OCI-LY7 (cell line): ENCODE measurements around the gene SDHAF4. TPM values are rescaled to one million over a fixed set of nuclear protein-coding genes. Genes with fewer than 3 reads are reported as not detected.

Experiments
- BruUV-seq: library from RNA; stranded (reverse); fragments of 400-500 nt; replicated peaks from 2 replicates; lab custom pipeline; 2021; lab: Mats Ljungman, UMichigan
- CTCF ChIA-PET: fragments of 300-600 bp; sonication (Branson Sonifier 250); formaldehyde crosslinking; loops from one replicate; lab custom pipeline; 2022; ENCODE audit warnings: antibody characterized with exemption; ENCODE audit not compliant: unreplicated experiment; lab: Charles Lee
- POLR2A ChIA-PET: fragments of 300-600 bp; sonication (Branson Sonifier 250); formaldehyde crosslinking; loops from one replicate; lab custom pipeline; 2022; ENCODE audit warnings: antibody characterized with exemption; lab: Charles Lee
- DNase-seq: peaks from one replicate; pipeline ENCODE4 v3.0.0-alpha.2; 2015; ENCODE audit warnings: low spot score
- H2AFZ ChIP-seq: fragments of 200-600 bp; sonication (generic), shearing (Covaris generic); 2 replicates; pipeline ENCODE4 v1.6.1; 2014; ENCODE audit warnings: mild to moderate bottlenecking, antibody characterized with exemption, low read length, moderate library complexity
- H3K27ac ChIP-seq: fragments of 200-600 bp; sonication (generic); 2 replicates; pipeline ENCODE4 v1.5.1; 2014; ENCODE audit warnings: mixed run types, low read depth, mild to moderate bottlenecking, moderate library complexity, low read length, inconsistent platforms; ENCODE audit not compliant: poor library complexity, severe bottlenecking
- H3K36me3 ChIP-seq: fragments of 200-600 bp; sonication (generic); 2 replicates; pipeline ENCODE4 v1.6.1; 2014; ENCODE audit warnings: mild to moderate bottlenecking, antibody characterized with exemption, low read length, moderate library complexity, mixed read lengths; ENCODE audit not compliant: insufficient read depth
- H3K4me1 ChIP-seq: fragments of 200-600 bp; sonication (generic); 2 replicates; pipeline ENCODE4 v1.5.1; 2014; ENCODE audit warnings: mild to moderate bottlenecking, low read length; ENCODE audit not compliant: insufficient read depth, poor library complexity, severe bottlenecking
- H3K4me2 ChIP-seq: fragments of 200-600 bp; sonication (generic); 2 replicates; pipeline ENCODE4 v1.6.1; 2014; ENCODE audit warnings: mild to moderate bottlenecking, low read length
- H3K4me3 ChIP-seq: fragments of 200-600 bp; sonication (generic); 2 replicates; pipeline ENCODE4 v1.5.1; 2014; ENCODE audit warnings: mild to moderate bottlenecking, low read depth, low read length; ENCODE audit not compliant: poor library complexity, severe bottlenecking
- H3K79me2 ChIP-seq: fragments of 200-600 bp; sonication (generic); 2 replicates; pipeline ENCODE4 v1.6.1; 2016; ENCODE audit warnings: low read depth, mild to moderate bottlenecking, low read length, moderate library complexity, mixed read lengths; ENCODE audit not compliant: insufficient read depth
- H3K9me2 ChIP-seq: fragments of 200-600 bp; sonication (generic); 2 replicates; pipeline ENCODE4 v1.6.1; 2016; ENCODE audit warnings: mild to moderate bottlenecking, low read length, mixed read lengths; ENCODE audit not compliant: insufficient read depth
- H3K9me3 ChIP-seq: fragments of 200-600 bp; sonication (generic); 2 replicates; pipeline ENCODE4 v1.6.1; 2014; ENCODE audit warnings: mild to moderate bottlenecking, mixed run types, low read length, mixed read lengths
- H4K20me1 ChIP-seq: fragments of 200-600 bp; sonication (generic); 2 replicates; pipeline ENCODE4 v1.6.1; 2014; ENCODE audit warnings: mild to moderate bottlenecking, antibody characterized with exemption, low read length, moderate library complexity, mixed read lengths; ENCODE audit not compliant: insufficient read depth
- EZH2phosphoT487 ChIP-seq: fragments of 200-600 bp; sonication (generic); IDR thresholded peaks from 2 replicates; pipeline ENCODE4 v1.6.1; 2018; ENCODE audit warnings: low read depth, borderline replicate concordance, mild to moderate bottlenecking, mixed run types, antibody characterized with exemption, low read length, moderate library complexity, mixed read lengths
- intact Hi-C: fragments of 100-400 bp; cut with micrococcal nuclease; formaldehyde crosslinking; loops from one replicate; pipeline ENCODE4 v1.10.0; 2022; ENCODE audit not compliant: unreplicated experiment
- total RNA-seq, 2 experiments: library from RNA; depleted of rRNA in 1 of 2; stranded (reverse); fragments of >200 nt in 1 of 2; shearing (Covaris generic) in 1 of 2; gene quantifications; 2 replicates each; pipeline ENCODE4 v1.2.3, GENCODE V29; 2014 to 2022
- TF ChIP-seq, protein P1 (sequence below): fragments of 200-600 bp; sonication (generic); conservative IDR thresholded peaks from 2 replicates; pipeline ENCODE4 v1.5.1; 2014; ENCODE audit warnings: mild to moderate bottlenecking, antibody characterized with exemption, low read length, moderate library complexity, mixed read lengths

The SDHAF4 gene
- total RNA-seq, 2 experiments from 2014 or later: 10.4 to 15.4 TPM

DNA sequence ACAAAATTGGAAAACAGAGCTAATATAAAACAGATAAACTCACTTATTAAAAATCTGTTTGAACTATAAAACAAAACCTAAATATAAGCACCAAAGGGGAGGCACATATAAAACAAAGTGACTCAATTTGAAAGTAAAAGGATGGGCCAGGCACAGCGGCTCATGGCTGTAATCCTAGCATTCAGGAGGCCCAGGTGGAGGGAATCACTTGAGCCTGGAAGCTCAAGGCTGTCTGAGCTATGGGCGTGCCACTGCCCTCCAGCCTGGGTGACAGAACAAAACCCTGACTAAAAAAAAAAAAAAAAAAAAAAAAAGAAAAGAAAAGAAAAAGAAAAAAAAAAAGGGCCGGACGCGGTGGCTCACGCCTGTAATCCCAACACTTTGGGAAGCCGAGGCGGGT is 69.9 kb downstream of the SDHAF4 start:
- Histone ChIP-seq H3K36me3 (no peaks in the 10 kb centered on the region), H3K79me2 (no peaks in the 10 kb centered on the region), H4K20me1 (no peaks in the 10 kb centered on the region), H3K4me1 (no peaks in the 10 kb centered on the region), H3K9me3 (no peaks in the 10 kb centered on the region), H3K9me2 (no peaks in the 10 kb centered on the region), H2AFZ (no peak overlapping the region), H3K4me3 (no peak overlapping the region), H3K4me2 (no peak overlapping the region), H3K27ac (no peak overlapping the region)
- intact Hi-C loops: no loop called here
- no peak for TF ChIP-seq EZH2phosphoT487
- TF ChIP-seq, protein P1, sequence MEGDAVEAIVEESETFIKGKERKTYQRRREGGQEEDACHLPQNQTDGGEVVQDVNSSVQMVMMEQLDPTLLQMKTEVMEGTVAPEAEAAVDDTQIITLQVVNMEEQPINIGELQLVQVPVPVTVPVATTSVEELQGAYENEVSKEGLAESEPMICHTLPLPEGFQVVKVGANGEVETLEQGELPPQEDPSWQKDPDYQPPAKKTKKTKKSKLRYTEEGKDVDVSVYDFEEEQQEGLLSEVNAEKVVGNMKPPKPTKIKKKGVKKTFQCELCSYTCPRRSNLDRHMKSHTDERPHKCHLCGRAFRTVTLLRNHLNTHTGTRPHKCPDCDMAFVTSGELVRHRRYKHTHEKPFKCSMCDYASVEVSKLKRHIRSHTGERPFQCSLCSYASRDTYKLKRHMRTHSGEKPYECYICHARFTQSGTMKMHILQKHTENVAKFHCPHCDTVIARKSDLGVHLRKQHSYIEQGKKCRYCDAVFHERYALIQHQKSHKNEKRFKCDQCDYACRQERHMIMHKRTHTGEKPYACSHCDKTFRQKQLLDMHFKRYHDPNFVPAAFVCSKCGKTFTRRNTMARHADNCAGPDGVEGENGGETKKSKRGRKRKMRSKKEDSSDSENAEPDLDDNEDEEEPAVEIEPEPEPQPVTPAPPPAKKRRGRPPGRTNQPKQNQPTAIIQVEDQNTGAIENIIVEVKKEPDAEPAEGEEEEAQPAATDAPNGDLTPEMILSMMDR: no peak
- ChIA-PET CTCF (no interaction called here), POLR2A (interaction anchor here (0.7 kb wide), 1 partner anchor 16 kb away, joined by 3 read pairs; no protein-coding TSS in a partner anchor)
- no TSS peak for BruUV-seq
- no peak for DNase-seq

DNA sequence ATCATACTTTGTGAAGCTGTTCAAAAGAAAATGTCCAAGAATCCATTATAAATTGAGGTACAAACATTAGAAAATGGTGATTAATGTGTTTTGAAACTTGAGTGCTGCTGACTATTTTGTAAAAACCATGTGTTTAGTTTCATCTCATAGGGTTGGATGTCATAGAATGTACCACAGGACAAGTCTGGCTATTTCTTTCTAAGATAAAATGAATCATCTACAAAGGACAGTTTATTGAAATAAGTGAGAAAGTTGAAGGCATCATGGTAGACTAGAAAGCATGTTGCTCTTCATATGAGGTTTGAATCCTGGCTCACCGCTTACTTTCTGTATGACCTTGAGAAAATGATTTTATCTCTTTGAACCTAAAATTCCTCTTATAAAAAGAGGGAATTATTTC is 71.7 kb downstream of the SDHAF4 start:
- CTCF ChIA-PET: no interaction called here

More for the DNA sequence above, 71.7 kb downstream of the SDHAF4 start:
- H3K79me2 ChIP-seq: no peaks in the 10 kb centered on the region
- no TSS peak for BruUV-seq
- TF ChIP-seq, protein P1: no peak
- TF ChIP-seq EZH2phosphoT487: no peak
- H3K4me3 ChIP-seq: no peak overlapping the region
- no peaks in the 10 kb centered on the region for H3K9me3 ChIP-seq
- no peaks in the 10 kb centered on the region for H3K9me2 ChIP-seq
- no peak overlapping the region for H3K27ac ChIP-seq
- H3K4me2 ChIP-seq: no peak overlapping the region
- POLR2A ChIA-PET: no interaction called here
- H3K36me3 ChIP-seq: no peaks in the 10 kb centered on the region
- H4K20me1 ChIP-seq: no peaks in the 10 kb centered on the region
- H3K4me1 ChIP-seq: no peaks in the 10 kb centered on the region
- intact Hi-C loops: no loop called here
- no peak overlapping the region for H2AFZ ChIP-seq
- DNase-seq: no peak

Other genes with a start within 250 kb of the SDHAF4 start
- gene FAM135A, start 153.4 kb upstream of the SDHAF4 start, total RNA-seq (2014; rRNA removed; shearing (Covaris generic)): 46.1 and 66.2 TPM in 2 replicates
- gene FAM135A, start 153.4 kb upstream of the SDHAF4 start, total RNA-seq (2022): 35.5 and 41.3 TPM in 2 replicates
- gene SMAP1, start 101.0 kb downstream of the SDHAF4 start, total RNA-seq (2014; rRNA removed; shearing (Covaris generic)): 10.9 and 15.1 TPM in 2 replicates
- 26.2 and 28.9 TPM in 2 replicates for gene SMAP1, start 101.0 kb downstream of the SDHAF4 start, total RNA-seq (2022)